Measurements from ENCODE around the gene KPNB1.

Gene KPNB1

GRCh38 chr17:47733047-47733673 lies 83.4 kb downstream of the KPNB1 start, which contains the start of gene TBX21:
TBX21 (plus strand) TSS chr17:47733236; CDS start chr17:47733455, 219 bp downstream.
- peak; percentile 52 for DNase-seq

DNA sequence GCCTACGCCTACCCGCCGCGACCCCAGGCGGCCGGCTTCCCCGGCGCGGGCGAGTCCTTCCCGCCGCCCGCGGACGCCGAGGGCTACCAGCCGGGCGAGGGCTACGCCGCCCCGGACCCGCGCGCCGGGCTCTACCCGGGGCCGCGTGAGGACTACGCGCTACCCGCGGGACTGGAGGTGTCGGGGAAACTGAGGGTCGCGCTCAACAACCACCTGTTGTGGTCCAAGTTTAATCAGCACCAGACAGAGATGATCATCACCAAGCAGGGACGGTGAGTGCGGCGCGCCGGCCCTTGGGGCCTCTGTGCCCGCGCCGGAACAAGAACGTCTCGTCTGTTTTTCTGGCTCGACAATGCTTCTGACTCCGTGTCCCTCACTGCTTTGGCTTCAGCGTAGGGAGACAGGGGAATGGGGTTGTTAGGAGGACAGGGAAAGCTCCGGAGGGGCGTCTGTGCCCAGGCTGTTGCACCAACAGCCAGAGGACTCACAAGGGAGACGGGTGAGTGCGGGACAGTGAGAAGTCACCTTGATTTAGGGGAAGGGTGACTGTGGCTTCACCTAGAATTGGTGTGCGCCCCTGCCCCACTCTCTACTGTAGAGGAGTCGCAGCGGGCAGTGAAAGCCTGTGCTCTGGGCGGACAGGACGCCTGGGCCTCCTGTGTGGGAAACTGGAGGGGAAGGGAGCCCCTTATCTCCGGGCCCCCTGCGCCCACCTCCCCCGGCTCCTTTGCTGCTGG lies 84.1 kb downstream of the KPNB1 start:
- no peak for DNase-seq

GRCh38 chr17:47735139-47735464 lies 85.4 kb downstream of the KPNB1 start:
- DNase-seq: no peak

Data from KG1 (cell line).